NCI-H2227 (cell line): ENCODE data around the gene TRABD2B.

Experiments
- DNase-seq: peaks from one replicate; lab custom pipeline; 2025; ENCODE audit not compliant: unreplicated experiment; lab: John Stamatoyannopoulos, UW

TRABD2B gene

GRCh38 chr1:47837056-47837830, 159.9 kb downstream of the TRABD2B start:
- no peak for DNase-seq

DNA sequence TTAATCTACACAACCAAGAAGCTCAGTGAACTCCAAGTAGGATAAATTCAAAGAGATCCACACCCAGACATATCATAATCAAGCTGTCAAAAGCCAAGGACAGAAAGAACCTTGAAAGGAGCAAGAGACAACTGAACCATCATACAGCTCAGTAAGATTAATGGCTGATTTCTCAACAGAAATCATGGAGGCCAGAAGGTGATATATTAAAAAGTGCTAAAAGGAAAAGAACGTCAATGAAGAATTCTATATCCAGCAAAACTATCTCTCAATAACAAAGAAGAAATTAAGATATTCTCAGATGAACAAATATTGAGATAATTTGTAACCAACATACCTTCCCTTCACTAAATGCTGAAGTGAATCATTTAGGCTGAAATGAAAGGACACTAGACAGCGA, 161.8 kb downstream of the TRABD2B start:
- DNase-seq, result no peak

DNA sequence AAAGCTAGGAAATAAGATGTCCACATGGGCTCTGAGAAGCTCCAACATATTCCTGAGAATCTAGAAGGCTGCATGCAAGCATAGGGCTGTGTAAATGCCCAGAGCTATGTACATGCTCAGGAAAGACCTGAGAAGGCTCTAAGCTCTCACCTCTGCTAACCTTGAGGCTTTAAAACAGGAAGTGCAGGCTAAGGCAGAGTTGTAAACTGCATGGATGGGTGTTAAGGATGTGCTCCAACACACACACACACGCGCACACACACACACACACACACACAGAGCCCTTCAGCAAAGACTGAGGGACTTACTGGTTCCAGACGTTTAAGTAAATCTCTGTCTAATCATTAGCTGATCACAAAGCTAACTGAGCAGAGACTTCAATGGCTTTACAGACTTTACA, 162.9 kb downstream of the TRABD2B start:
- no peak for DNase-seq

DNA sequence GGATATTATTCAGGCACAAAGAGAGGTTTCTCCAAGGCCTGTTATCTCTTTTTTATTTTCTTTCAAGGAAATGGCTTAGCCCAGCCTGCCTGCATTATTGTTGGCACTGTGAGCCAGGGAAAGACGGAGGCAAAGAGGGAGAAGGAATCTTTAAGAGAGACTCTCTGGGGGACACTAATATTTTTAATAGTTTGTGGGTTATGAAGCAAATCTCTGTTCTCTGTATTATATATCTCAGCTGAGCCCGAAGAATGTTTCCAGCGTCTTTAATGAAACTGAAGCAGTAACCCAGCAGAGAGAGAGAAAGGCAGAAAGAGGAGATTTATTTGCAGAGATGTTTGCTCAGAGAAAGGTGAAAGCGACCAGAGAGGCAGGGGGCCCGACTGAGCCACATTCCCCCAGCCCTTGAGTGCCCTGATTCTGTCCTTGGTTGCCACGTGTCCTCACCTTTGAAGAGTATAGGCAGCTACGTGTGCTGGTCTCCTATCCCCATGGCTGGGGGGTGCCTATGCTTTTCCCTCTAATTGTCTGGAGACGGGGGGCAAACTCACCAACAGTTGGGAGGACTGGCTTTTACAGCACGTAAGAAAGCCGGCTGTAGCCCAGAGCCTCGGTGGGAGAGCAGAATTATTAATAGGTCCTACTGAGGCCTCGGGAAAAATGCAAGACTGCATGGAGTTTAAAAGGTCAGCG, 166.4 kb downstream of the TRABD2B start:
- DNase-seq, result no peak

- no peak for DNase-seq
Observed at GRCh38 chr1:47830021-47830420, 167.2 kb downstream of the TRABD2B start.

DNA sequence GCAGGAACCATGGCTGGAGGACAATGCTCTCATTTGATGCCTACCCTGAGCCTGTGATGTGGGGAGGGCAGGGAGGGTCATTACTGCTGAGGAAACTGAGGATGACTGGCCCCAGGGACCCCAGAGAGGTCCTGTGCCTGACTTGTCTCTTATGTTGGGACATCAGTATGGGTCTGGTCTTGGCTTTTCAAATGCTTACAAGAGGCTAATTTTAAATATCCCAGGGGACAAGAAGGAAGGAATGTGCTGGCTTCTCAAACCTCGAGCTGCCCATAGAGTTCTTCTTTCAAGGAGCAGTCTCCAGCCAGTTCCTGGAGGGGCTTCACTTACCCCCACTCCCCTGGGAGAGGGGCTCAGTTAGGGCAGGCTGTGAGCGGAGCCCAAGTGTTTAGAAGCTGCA, 168.2 kb downstream of the TRABD2B start:
- no peak for DNase-seq

DNA sequence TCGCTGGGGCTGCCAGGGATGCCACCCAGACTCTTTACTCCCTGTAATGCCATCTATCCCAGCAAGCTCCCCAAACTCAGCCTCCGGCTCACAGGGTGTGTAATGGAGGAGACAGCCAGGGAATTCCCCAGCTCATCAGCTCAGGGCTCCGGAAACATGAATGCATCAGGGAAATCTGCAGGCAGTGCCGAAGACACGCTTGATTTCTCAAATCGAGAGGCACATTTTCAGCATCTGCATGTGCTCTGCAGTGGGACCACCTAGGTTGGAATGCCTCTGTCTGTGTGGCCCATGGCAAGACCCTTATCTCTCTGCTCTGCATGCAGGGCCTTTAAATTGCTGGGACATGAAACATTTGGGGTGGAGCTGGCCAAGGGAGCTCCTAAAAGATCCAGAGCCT, 170.1 kb downstream of the TRABD2B start:
- DNase-seq, result no peak

DNA sequence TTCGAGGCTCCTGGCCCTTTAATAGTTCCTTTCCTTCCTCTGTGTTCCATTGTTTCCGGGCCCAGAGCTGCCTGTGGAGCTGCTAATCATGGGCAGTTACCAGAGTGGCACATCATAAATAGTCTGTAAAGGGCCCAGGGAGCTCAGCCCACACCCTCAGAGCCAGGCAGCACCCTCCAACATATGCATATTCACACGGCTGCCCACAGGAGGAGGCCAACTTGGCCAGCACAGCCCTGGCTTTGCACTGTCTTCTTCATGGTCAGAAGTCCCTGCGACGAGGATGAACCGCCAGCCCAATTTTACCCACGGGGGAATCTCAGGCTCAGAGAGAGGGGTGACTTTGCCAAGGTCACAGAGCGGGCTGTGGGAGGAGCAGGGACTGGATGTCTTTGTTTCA, 172.5 kb downstream of the TRABD2B start:
- DNase-seq, result peak; percentile 27

GRCh38 chr1:47824297-47824696, 172.9 kb downstream of the TRABD2B start:
- DNase-seq, result no peak

GRCh38 chr1:47823040-47823808, 174.0 kb downstream of the TRABD2B start:
- DNase-seq, result no peak

DNA sequence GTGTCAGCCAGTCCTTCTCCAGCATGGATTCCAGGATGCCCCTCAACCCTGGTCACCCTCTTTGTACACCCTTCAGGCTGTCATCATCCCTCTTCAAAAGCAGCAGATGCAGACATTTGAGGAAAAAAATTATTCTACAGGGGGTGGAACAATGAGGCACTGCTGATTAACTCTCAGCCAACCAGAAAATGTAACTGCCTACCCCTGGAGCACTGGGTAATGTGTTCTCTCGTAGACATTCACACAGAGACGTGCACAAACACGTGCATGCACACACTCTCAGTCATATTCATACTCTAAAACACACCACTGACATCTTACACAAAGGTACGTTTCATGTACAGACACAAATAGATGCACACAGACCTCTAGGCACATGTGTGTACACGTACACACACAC, 175.4 kb downstream of the TRABD2B start:
- no peak for DNase-seq

GRCh38 chr1:47819574-47819888, 177.7 kb downstream of the TRABD2B start:
- no peak for DNase-seq

DNA sequence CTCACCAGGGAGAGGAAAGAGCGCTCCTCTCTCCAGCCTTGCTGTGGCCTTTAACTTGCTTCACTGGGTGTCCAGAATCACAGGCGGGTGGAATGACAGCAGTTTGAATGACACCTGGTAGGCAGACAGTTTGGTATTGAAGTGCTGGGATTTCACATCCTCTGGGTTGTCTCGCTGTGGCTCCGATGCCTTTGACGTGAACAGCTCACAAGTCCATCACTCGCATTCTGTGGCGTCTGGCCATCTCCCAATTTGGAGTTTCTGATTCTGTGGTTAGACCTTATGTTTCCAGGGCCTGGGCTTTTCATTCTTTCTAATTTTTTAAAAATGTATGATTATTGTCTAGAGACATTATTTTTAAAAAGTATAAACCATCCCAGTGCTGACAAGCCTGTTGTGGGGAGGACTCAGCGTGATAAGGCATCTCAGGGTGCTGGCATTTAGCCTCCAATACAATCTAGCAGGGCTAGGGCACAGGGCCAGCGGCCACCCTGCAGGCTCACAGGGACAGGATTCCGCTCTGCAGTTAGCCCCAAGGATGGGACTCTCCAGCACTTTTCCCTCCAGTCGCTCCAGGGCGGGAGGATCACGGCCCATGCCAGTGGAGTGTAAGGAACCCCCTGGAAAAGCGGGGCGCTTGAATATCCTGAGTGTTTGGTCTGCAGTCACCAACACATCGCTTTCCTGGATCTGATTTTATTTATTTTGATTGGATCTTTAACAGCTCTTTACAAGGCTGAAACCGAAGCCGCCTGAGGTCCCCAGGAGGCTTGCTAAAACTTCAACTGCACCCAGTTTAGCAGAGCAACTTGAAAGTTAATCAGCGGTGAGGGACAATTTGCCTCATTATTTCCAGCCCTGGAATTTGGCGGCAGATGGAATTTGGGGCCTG, 178.3 kb downstream of the TRABD2B start:
- DNase-seq, result no peak

DNA sequence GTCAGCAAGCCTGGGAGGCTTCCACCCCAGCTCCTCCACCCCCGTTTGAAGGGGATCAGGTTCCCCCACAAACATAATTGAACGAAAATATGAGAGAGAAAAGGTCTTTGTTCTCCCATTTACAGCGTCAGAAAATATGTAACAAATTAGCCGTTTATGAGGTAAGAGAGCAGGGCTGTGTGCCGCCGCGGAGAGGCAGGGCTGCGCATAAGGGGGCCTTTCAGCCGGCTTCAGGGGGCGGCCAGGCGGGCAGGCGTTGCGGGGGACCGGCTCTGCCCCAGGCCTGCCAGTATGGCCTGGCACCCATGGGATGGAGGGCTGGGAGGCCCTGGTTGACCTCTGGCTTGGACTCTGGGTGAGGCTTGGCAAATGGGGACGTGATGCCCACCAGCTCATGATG, 179.3 kb downstream of the TRABD2B start:
- DNase-seq, result no peak

DNA sequence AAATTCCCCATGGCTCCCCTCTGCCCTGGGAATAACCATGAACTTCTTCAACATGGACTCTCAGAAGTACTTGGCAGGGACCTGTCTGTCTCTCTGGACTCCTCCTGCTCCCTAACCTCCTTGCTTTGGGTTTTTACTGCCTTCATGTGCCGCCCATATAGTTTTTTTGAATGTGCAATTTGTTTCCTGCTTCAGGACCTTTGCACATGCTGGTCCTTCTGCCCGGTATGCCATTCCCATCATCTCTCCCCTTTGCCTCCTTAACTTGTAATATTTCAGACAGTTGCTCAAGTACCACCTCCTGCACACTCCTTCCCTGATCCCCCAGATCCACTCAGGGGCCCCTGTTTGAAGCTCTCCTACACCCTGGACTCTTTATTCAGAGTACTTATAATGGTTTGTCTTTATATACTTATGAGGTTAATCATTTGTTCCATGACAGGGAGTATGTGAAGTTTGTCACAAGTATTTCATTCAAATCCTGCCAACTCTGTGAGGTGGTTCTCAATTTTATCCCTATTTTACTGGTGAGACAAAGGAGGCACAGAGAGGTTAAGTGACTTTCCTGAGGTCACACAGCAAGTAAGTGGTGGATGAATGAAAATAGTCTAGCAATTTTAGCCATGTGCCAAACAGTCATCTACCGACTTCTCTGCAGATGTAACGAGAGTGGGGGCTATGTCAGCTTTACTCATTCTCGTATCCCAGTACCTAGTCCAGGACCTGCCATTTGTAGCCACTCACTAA, 180.7 kb downstream of the TRABD2B start:
- no peak for DNase-seq

- DNase-seq, result no peak
Observed at GRCh38 chr1:47814612-47815395, 182.4 kb downstream of the TRABD2B start.

DNA sequence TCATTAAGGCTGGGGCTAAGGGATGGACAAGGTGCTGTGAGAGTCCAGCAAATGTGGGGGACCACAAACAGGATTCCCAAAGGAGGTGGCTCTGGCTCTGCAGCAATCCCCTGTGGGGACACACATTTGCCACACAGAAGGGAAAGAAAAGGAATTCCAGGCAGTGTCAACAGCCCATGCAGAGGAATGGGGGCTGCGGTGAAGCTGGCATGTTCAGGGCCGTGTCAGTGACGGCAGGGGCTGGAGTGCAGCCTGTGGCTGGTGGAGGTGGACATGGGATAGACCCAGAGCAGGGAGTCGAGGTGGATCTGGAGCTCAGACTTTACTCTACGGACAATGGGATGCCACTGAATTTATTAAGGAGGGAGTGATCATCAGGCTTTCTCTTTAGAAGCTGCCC, 183.2 kb downstream of the TRABD2B start:
- DNase-seq, result no peak

DNA sequence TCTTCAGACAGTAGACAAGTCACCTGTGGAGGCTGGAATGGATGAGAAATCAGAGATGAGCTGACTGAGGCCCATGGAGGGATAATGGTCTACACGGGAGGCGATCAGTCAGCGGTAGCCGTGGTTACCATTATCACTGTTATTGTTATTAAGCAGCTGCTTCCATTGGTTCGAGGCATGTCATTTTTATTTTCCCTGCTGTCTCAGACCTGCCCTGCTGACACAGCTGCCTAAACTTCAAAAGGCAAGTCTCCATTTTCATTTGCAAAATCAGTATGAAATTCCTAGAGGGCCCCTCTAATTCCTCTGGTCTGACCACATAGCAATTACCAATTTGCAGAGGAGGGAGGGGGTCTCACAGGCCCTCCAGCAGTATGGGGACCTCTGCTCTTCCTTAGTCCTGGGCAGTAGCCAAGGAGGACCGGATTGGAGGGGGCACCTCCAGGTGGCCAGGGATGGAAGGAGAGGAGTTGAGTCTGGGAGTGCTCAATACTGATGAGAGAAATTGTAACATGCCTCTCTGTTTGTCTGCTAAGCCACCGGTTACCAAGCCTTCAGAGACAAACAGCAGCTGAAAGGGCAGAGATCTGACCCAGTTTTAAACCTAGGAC, 184.2 kb downstream of the TRABD2B start:
- DNase-seq, result peak; percentile 67
